Glutamatergic neuron (in vitro differentiated cells): ENCODE data around the gene TRIO. TPM values are rescaled to one million over a fixed set of nuclear protein-coding genes. Genes with fewer than 3 reads are reported as not detected.

Experiments used
- DNase-seq: peaks from one replicate; pipeline ENCODE4 v3.0.0; 2022
- H3K27ac Mint-ChIP-seq: one replicate; pipeline ENCODE4 v1.8.0; 2020; ENCODE audit warnings: mild to moderate bottlenecking, mixed read lengths, inconsistent platforms; ENCODE audit not compliant: unreplicated experiment
- H3K27me3 Mint-ChIP-seq: one replicate; pipeline ENCODE4 v1.8.0; 2020; ENCODE audit warnings: mild to moderate bottlenecking, moderate library complexity, mixed read lengths, inconsistent platforms; ENCODE audit not compliant: unreplicated experiment
- H3K36me3 Mint-ChIP-seq: one replicate; pipeline ENCODE4 v1.8.0; 2020; ENCODE audit warnings: mild to moderate bottlenecking, mixed read lengths, inconsistent platforms; ENCODE audit not compliant: unreplicated experiment
- H3K4me1 Mint-ChIP-seq: one replicate; pipeline ENCODE4 v1.8.0; 2020; ENCODE audit warnings: mild to moderate bottlenecking, low read depth, mixed read lengths, inconsistent platforms; ENCODE audit not compliant: unreplicated experiment
- H3K4me3 Mint-ChIP-seq: one replicate; pipeline ENCODE4 v1.8.0; 2020; ENCODE audit warnings: mild to moderate bottlenecking, mixed read lengths, inconsistent platforms; ENCODE audit not compliant: unreplicated experiment
- H3K9me3 Mint-ChIP-seq: one replicate; pipeline ENCODE4 v1.8.0; 2020; ENCODE audit warnings: mild to moderate bottlenecking, moderate library complexity, mixed read lengths, inconsistent platforms; ENCODE audit not compliant: unreplicated experiment
- CTCF ChIP-seq: fragments of 200-600 bp; sonication (generic); IDR thresholded peaks from one replicate; pipeline ENCODE4 v1.5.0; 2021; ENCODE audit not compliant: partially characterized antibody, unreplicated experiment
- total RNA-seq: library from RNA; stranded (reverse); fragmentation: NEBNext Ultra II Directional; extraction: Animal tissue kit (Norgen Biotek cat#: 25700); gene quantifications from one replicate; pipeline ENCODE4 v1.2.1, GENCODE V29; 2021; ENCODE audit not compliant: unreplicated experiment

TRIO gene
- total RNA-seq, 1 donor from 2014 or later, result 281 TPM

DNA sequence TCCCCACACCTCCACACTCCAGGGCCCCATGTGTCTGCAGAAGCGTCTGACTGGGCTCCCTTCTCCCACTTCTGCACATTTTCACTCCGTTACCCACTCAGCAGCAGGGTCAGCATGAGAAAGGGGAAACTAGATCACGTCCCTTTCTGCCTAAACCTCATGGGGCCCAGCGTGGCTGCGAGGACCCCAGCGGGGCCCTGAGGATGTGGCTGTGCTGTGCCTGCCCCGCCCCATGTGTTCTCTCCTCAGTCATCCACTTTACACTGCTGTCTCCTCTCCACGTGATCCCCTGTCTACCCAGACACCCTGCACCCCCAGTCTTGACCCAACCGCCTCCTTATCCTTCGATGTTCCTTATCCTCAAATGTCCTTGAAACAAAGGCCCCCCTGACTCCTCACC lies 378.6 kb downstream of the TRIO start:
- no peak for TF ChIP-seq CTCF
- Mint-ChIP-seq H3K4me3 (no peak overlapping the region), H3K27me3 (peaks cover 8% of the 10 kb centered on the region), H3K4me1 (peaks cover 5% of the 10 kb centered on the region), H3K36me3 (peaks cover 6% of the 10 kb centered on the region), H3K27ac (no peak overlapping the region), H3K9me3 (peaks cover 3% of the 10 kb centered on the region)
- DNase-seq, result no peak

DNA sequence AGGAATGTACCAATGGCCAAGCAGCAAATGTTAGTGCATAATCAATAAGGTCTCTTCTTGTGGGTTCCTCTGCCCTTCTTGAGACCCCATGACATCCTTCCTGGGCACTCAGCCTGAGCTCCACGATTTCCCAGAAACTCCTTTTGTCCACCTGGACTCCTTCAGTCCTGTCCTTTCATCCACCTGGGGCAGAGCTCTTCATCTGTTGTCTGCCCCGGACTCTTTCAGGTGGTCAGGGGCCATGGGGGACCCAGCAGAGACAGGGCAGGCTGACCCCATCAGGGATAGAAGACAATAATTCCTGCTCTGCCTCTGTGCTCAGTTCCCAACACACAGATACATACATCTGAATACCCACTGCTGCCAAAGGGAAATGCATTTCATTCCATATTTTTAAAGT lies 379.6 kb downstream of the TRIO start:
- H3K27me3 Mint-ChIP-seq, result peaks cover 8% of the 10 kb centered on the region
- DNase-seq, result no peak
- no peak overlapping the region for H3K4me3 Mint-ChIP-seq
- TF ChIP-seq CTCF, result no peak
- no peak overlapping the region for H3K27ac Mint-ChIP-seq
- H3K9me3 Mint-ChIP-seq, result peaks cover 3% of the 10 kb centered on the region
- H3K36me3 Mint-ChIP-seq, result peaks cover 6% of the 10 kb centered on the region
- peaks cover 5% of the 10 kb centered on the region for H3K4me1 Mint-ChIP-seq

GRCh38 chr5:14523243-14524034 lies 380.3 kb downstream of the TRIO start:
- DNase-seq, result no peak
- Mint-ChIP-seq H3K9me3 (peaks cover 3% of the 10 kb centered on the region), H3K36me3 (peaks cover 4% of the 10 kb centered on the region), H3K27me3 (peaks cover 8% of the 10 kb centered on the region), H3K4me3 (no peak overlapping the region), H3K27ac (no peak overlapping the region), H3K4me1 (peaks cover 5% of the 10 kb centered on the region)
- TF ChIP-seq CTCF, result no peak

DNA sequence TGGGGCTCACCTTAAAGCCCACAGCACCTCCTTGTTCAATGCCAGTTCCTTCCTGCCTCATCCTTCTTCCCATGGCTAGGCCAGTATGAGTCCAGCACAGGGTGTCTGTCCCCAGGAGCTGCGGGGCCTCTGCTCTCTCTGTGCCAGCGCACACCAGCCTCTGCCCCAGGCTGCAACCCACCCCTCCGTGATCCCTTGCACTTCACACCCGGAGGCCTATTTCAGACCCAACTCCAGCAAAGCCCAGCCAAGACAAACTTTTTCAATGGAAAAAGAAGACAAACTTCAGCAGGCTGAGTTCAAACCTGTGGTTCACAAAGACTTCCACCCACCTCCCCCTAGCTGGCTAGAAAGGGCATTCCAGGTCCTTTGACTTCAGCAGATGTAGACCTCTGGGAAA lies 382.3 kb downstream of the TRIO start:
- Mint-ChIP-seq H3K27ac (no peak overlapping the region), H3K4me3 (no peak overlapping the region), H3K27me3 (peaks cover 10% of the 10 kb centered on the region), H3K4me1 (peaks cover 8% of the 10 kb centered on the region), H3K9me3 (peaks cover 3% of the 10 kb centered on the region), H3K36me3 (no peaks in the 10 kb centered on the region)
- no peak for DNase-seq
- no peak for TF ChIP-seq CTCF

GRCh38 chr5:14526493-14526892 lies 383.4 kb downstream of the TRIO start:
- DNase-seq, result no peak
- H3K9me3 Mint-ChIP-seq, result peaks cover 3% of the 10 kb centered on the region
- no peak overlapping the region for H3K27ac Mint-ChIP-seq
- H3K27me3 Mint-ChIP-seq, result peaks cover 9% of the 10 kb centered on the region
- no peak overlapping the region for H3K4me3 Mint-ChIP-seq
- no peak for TF ChIP-seq CTCF
- peaks cover 4% of the 10 kb centered on the region for H3K4me1 Mint-ChIP-seq
- H3K36me3 Mint-ChIP-seq, result no peaks in the 10 kb centered on the region
